Sciatic nerve (tissue), 2 donors: ENCODE measurements around the gene LIPH. TPM values are rescaled to one million over a fixed set of nuclear protein-coding genes. Genes with fewer than 3 reads are reported as not detected.
"Not testable (repeated sequence)": the region's sequence is repeated elsewhere in the genome, so short reads cannot be mapped to it uniquely, and the experiment has no call there.

Source experiments
- ATAC-seq: fragments of 200-7000 bp; cut with Tn5 transposase; one replicate; pipeline ENCODE4 v1.9.1; 2020; ENCODE audit warnings: mild to moderate bottlenecking, moderate library complexity
- DNase-seq: peaks from one replicate; pipeline ENCODE4 v3.0.0-alpha.2; 2020; ENCODE audit warnings: low spot score
- intact Hi-C: fragments of 100-400 bp; cut with DNase I; formaldehyde crosslinking; loops from one replicate; pipeline ENCODE4 v1.14.2; 2022
- total RNA-seq: library from RNA; stranded (reverse); fragmentation: NEBNext Ultra II Directional; extraction: Animal tissue kit (Norgen Biotek cat#: 25700); gene quantifications from one replicate; pipeline ENCODE4 v1.2.1, GENCODE V29; 2021
- donor health status: DM: no; HTN: no; CAD: no.
- donor health status: DM: no; HTN: no; CAD: no.

The LIPH gene
- total RNA-seq, 1 donor from 2014 or later = 0.27 TPM

- DNase-seq = no peak
- intact Hi-C loops = no loop called here
- no peak for ATAC-seq
Measured at GRCh38 chr3:185502987-185503386, 49.4 kb downstream of the LIPH start.

- DNase-seq (peak; percentile 97), ATAC-seq (peak; percentile 100)
Measured at GRCh38 chr3:185498503-185499396, 53.6 kb downstream of the LIPH start, which contains the start of gene TMEM41A. TSS of gene TMEM41A (minus strand) at chr3:185499035. CDS start at chr3:185498961, 74 bp downstream.

GRCh38 chr3:185490241-185490640, 62.1 kb downstream of the LIPH start:
- DNase-seq = no peak
- ATAC-seq = no peak
- intact Hi-C loops = no loop called here

More at GRCh38 chr3:185498503-185499396, 53.6 kb downstream of the LIPH start, which contains the start of gene TMEM41A:
- intact Hi-C loops = no loop called here

GRCh38 chr3:185489462-185489861, 62.9 kb downstream of the LIPH start:
- ATAC-seq (no peak), DNase-seq (no peak)
- intact Hi-C loops = loop anchor here (5.0 kb wide), 1 partner anchor 1217 kb away; no protein-coding TSS in a partner anchor

GRCh38 chr3:185488465-185488864, 63.9 kb downstream of the LIPH start:
- intact Hi-C loops = loop anchor here (5.0 kb wide), 1 partner anchor 1216 kb away; no protein-coding TSS in a partner anchor
- no peak for DNase-seq
- ATAC-seq = no peak

- DNase-seq = no peak
- no peak for ATAC-seq
- intact Hi-C loops = loop anchor here (5.0 kb wide), 1 partner anchor 1214 kb away; no protein-coding TSS in a partner anchor
Measured at GRCh38 chr3:185486394-185486793, 66.0 kb downstream of the LIPH start.

GRCh38 chr3:185484296-185484695, 68.1 kb downstream of the LIPH start:
- ATAC-seq = no peak

GRCh38 chr3:185479373-185479945, 72.9 kb downstream of the LIPH start:
- DNase-seq (no peak), ATAC-seq (no peak)
- intact Hi-C loops = no loop called here

More at GRCh38 chr3:185484296-185484695, 68.1 kb downstream of the LIPH start:
- intact Hi-C loops = no loop called here
- no peak for DNase-seq

GRCh38 chr3:185477316-185477715, 75.1 kb downstream of the LIPH start:
- intact Hi-C loops = no loop called here
- DNase-seq (no peak), ATAC-seq (no peak)

- DNase-seq, ATAC-seq, intact Hi-C loops: not testable (repeated sequence)
Measured at GRCh38 chr3:185474922-185475321, 77.5 kb downstream of the LIPH start.

- DNase-seq = no peak
- no peak for ATAC-seq
- intact Hi-C loops = no loop called here
Measured at GRCh38 chr3:185473290-185473815, 79.0 kb downstream of the LIPH start.

- ATAC-seq (no peak), DNase-seq (no peak)
- intact Hi-C loops = no loop called here
Measured at GRCh38 chr3:185470323-185470722, 82.1 kb downstream of the LIPH start.

- DNase-seq (no peak), ATAC-seq (no peak)
- intact Hi-C loops = no loop called here
Measured at GRCh38 chr3:185469542-185469941, 82.8 kb downstream of the LIPH start.

- DNase-seq, intact Hi-C loops, ATAC-seq: not testable (repeated sequence)
Measured at GRCh38 chr3:185466123-185466522, 86.3 kb downstream of the LIPH start.

GRCh38 chr3:185465471-185465870, 86.9 kb downstream of the LIPH start:
- DNase-seq (no peak), ATAC-seq (no peak)
- intact Hi-C loops = no loop called here

GRCh38 chr3:185460719-185461350, 91.6 kb downstream of the LIPH start:
- intact Hi-C loops = no loop called here
- DNase-seq = no peak
- ATAC-seq = no peak

GRCh38 chr3:185460309-185460708, 92.1 kb downstream of the LIPH start:
- intact Hi-C loops = no loop called here
- ATAC-seq (no peak), DNase-seq (no peak)

- DNase-seq = no peak
- no peak for ATAC-seq
- intact Hi-C loops = no loop called here
Measured at GRCh38 chr3:185457376-185457775, 95.0 kb downstream of the LIPH start.
